Raji (cell line): ENCODE data around the gene PLCB4.

ENCODE experiments used
- POLR2A ChIP-seq: IDR thresholded peaks from 2 replicates; pipeline ENCODE4 v1.6.1; 2011; ENCODE audit warnings: low read depth, low read length, control low read depth; ENCODE audit not compliant: insufficient read depth

PLCB4 gene

GRCh38 chr20:9078826-9079731, 10.2 kb downstream of the PLCB4 start:
- TF ChIP-seq POLR2A: no peak

- no peak for TF ChIP-seq POLR2A
Observed at GRCh38 chr20:9081423-9081966, 12.6 kb downstream of the PLCB4 start.

- no peak for TF ChIP-seq POLR2A
Observed at GRCh38 chr20:9082741-9083140, 13.9 kb downstream of the PLCB4 start.

DNA sequence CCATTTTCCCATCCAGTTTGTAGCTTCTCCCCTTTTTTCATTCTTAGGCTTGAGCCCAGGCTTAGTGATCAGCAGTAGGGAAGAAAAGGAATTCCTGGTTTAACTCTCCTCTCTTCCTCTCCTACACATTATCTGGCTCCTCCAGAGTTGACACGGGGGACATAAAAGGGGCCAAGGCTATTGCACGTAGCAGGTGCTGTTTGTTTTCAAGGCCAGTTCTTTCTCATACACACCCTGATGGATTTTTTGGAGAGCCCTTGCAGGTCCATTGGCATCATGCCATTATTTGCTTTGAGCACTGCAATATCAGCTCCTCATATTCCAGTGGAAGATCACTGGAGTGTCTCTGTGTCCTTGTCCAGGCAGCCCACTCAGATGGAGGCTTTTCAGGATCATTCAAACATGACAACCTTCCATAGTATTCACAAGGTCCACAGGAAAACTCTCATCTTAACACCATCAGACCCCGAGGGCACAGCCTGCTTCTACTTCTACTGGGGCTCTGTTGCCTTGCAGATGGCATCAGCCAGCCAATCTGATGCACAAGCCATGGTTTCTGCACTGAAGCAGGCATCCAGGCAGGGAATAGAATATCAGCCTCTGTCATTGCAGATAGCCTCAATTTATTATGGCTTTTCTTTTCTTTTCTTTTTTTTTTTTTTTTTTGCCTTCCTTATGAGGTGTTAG, 18.8 kb downstream of the PLCB4 start:
- no peak for TF ChIP-seq POLR2A

- TF ChIP-seq POLR2A: no peak
Observed at GRCh38 chr20:9088556-9088955, 19.7 kb downstream of the PLCB4 start.

DNA sequence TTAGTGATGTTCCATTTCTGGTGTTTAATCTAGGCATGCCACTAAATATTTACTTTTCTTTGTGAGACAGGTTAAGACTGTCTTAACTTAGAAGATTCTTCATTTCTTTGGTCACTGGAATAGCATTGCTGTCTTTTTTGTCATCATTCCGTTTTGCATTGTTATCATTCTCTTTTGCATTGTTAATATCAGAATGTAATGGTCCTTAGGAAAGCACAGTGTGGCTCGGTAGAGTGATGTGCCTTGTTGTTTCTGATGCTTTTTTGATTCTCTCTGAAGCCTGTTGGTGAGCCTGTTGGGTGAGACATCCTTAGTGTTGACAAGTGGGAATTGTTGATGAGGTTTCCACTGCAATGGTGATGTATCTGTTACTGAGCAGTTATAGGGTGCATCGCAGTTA, 23.2 kb downstream of the PLCB4 start:
- no peak for TF ChIP-seq POLR2A

DNA sequence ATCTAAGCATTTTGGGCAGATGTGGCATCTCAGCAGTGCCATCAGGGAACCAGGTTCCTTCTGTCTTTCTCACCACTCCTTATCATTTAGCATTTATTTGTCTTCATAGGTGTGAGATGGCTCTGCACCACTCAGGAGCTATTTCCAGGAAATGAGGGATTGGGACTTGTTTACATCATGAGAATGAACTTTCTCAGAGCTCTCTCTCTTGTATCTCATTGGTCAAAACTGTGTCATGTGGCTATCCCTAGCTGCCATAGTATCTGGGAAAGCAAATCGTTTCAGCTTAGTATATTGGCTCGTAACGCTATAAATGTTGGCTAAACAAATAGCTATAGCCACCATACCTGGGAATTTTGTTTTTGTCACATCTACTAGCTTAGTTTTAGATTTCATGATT, 23.8 kb downstream of the PLCB4 start:
- no peak for TF ChIP-seq POLR2A

GRCh38 chr20:9093218-9093957, 24.5 kb downstream of the PLCB4 start:
- no peak for TF ChIP-seq POLR2A

DNA sequence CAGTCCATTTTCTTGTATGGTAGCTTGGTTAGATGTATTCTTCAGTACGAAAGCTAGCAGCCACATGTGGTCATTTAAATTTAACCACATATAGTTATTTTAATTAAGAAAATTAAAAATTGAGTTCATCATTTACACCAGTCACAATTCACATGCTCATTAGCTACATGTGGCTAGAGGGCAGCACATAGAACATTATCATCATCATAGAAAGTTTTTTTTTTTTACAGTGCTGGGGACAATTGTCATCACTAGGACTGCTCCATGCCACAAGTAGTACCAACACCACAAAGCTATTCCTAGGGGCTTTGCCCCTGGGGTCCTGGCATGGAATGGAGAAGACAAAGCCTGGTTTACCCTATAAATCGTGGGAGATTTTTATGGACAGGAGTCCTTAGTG, 30.5 kb downstream of the PLCB4 start:
- no peak for TF ChIP-seq POLR2A

GRCh38 chr20:9100691-9101090, 31.8 kb downstream of the PLCB4 start:
- TF ChIP-seq POLR2A: no peak

DNA sequence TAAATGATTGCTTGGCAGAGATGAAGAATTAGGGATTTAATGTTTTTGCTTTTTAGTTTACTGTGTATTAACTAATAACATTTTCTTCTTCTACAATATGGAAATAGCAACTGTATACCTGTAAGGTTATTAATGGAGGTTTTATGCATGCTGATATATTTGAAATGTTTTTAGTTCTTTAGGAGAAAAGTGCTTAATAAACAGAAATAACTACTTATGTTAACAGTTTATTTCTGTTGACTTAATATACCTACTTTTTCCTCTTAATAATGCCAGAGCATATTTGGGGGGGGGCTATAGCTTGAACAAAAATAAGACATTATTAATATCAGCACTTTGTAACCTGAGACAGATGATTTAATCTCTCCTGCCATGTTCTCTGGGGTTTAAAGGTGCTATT, 33.6 kb downstream of the PLCB4 start:
- no peak for TF ChIP-seq POLR2A

DNA sequence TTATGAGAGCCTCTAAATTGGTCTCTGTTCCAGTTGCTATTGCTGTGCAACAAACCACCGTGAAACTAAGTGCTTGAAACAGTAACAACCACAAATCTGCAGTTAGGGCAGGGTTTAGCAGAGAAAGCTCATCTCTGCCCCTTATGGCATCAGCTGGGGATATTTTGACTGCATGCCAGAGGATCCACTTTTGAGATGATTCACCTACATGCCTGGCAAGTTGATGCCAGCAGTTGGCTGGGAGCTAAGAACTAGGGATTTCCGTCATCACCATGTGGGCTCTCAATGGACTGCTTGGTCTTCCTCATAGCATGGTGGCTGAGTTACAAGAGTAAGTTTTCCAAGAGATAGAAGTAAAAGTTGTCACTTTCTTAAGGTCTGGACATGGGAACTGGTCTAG, 35.1 kb downstream of the PLCB4 start:
- TF ChIP-seq POLR2A: no peak

DNA sequence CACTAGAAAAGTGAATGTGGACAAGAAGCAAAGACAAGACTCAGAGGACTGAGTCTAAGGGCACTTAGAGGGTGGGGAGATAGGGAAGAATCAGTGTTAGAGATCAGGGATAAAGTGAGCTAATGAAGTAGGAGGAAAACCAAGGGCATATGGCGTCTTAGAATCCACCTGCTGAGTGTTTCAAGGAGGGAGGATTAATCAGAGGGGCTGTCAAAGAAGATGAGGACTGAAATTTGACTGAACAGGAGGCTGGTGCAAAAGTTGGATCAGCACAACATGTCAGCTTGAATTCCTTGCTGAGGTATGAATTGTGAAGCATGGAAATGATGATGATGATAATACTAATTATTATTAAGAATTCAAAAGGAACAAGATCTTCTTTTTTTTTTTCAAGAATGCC, 39.4 kb downstream of the PLCB4 start:
- TF ChIP-seq POLR2A: no peak

DNA sequence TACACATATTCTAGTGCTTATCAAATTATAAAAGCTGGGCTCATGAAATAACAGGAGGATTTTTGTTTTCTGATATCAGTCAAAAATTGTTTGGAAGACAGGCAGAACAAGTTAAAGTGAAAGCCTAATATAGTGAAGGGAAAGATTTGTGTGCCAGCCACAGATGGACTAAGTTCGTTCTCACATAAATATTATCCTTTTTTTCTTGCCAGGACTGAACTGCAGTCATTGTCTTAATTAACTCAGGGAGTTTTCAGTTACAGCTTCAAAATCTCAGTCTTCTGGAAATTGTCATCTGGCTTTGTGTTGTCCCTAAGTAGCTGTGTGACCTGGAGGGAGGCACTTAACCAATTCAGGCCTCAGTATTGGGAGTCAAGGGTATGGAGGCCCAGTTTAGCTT, 40.7 kb downstream of the PLCB4 start:
- TF ChIP-seq POLR2A: no peak

DNA sequence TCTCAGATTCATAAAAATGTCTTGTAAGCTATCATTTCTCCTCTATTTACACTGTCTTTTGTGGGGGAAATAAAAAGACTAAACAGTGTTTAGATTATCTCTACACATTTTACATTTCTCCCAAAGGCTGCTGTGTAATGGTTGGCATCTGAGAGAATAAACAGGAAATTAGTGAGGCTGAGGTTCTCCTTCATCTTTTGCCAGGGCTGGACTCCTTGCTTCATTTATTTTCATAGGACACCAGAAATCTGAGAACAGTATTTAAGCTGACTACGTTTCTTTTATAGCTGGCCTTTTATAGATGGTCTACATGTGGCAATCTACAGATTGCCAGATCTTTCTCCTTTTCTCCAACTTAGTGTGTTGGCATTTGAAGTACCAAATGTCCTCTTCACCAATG, 41.5 kb downstream of the PLCB4 start:
- TF ChIP-seq POLR2A: no peak
